Tibial artery (tissue), 4 donors: ENCODE results near the gene HERC3.

Experiments
- DNase-seq, 2 donors: peaks; one replicate each; pipeline ENCODE4 v3.0.0-alpha.2; 2019
- H3K27ac ChIP-seq, 2 donors: fragments of 200-600 bp; sonication (generic) in 1 of 2; 1 replicate in 1 of 2; 2 replicates in 1 of 2; pipeline ENCODE4 v1.5.1; 2018 to 2019; ENCODE audit warnings: mild to moderate bottlenecking in 1 of 2
- H3K27me3 ChIP-seq, 2 donors: fragments of 200-600 bp; sonication (generic) in 1 of 2; one replicate each; pipeline versions ENCODE4 v1.5.1 to v1.6.0; 2016 to 2019
- H3K36me3 ChIP-seq, 3 donors: fragments of 200-600 bp; sonication (generic) in 2 of 3; one replicate each; pipeline ENCODE4 v1.5.1; 2016 to 2019; ENCODE audit warnings: mild to moderate bottlenecking in 2 of 3
- H3K4me1 ChIP-seq, 4 donors: fragments of 200-600 bp; sonication (generic) in 2 of 4; 1 replicate in 3 of 4; 2 replicates in 1 of 4; pipeline ENCODE4 v1.5.1; 2016 to 2019
- H3K4me3 ChIP-seq, 2 donors: fragments of 200-600 bp; sonication (generic) in 1 of 2; 1 replicate in 1 of 2; 2 replicates in 1 of 2; pipeline ENCODE4 v1.5.1; 2018 to 2019; ENCODE audit warnings: mild to moderate bottlenecking in 2 of 2
- H3K9me3 ChIP-seq, 3 donors: fragments of 200-600 bp; sonication (generic) in 1 of 3; one replicate each; pipeline ENCODE4 v1.5.1; 2016 to 2019
- CTCF ChIP-seq, 2 experiments: fragments of 200-600 bp in 1 of 2; fragments of 450-650 bp in 1 of 2; IDR thresholded peaks; one replicate each; pipeline ENCODE4 v1.5.1; 2017 to 2019; ENCODE audit warnings: antibody characterized with exemption in 2 of 2, mild to moderate bottlenecking in 1 of 2, moderate library complexity in 1 of 2
- intact Hi-C: fragments of 100-400 bp; cut with DNase I; formaldehyde crosslinking; loops from one replicate; pipeline ENCODE4 v1.15.0; 2023; ENCODE audit warnings: low total_unique reads

Gene HERC3

GRCh38 chr4:88696630-88697029, 104.3 kb downstream of the HERC3 start:
- no peaks in the 10 kb centered on the region for H3K9me3 ChIP-seq
- peak overlapping the region; percentile 83 to 85 for H3K27ac ChIP-seq
- no peaks in the 10 kb centered on the region for H3K27me3 ChIP-seq
- intact Hi-C loops = no loop called here
- peaks cover 0 to 16% (median under 1%) of the 10 kb centered on the region in 3 donors for H3K36me3 ChIP-seq
- peak overlapping the region; percentile 69 to 73 for H3K4me3 ChIP-seq
- no peak for TF ChIP-seq CTCF (IDR thresholded peaks at IDR 0.05)
- no peaks in the 10 kb centered on the region for H3K4me1 ChIP-seq
- DNase-seq = no peak

GRCh38 chr4:88697141-88697540, 104.9 kb downstream of the HERC3 start:
- H3K36me3 ChIP-seq = peaks cover 0 to 17% (median 5%) of the 10 kb centered on the region in 3 donors
- peak overlapping the region; percentile 69 to 73 for H3K4me3 ChIP-seq
- H3K27me3 ChIP-seq = no peaks in the 10 kb centered on the region
- no peaks in the 10 kb centered on the region for H3K4me1 ChIP-seq
- no peaks in the 10 kb centered on the region for H3K9me3 ChIP-seq
- no peak for TF ChIP-seq CTCF (IDR thresholded peaks at IDR 0.05)
- no peak for DNase-seq
- intact Hi-C loops = no loop called here
- peak overlapping the region; percentile 83 to 85 for H3K27ac ChIP-seq

GRCh38 chr4:88697588-88698329, 105.5 kb downstream of the HERC3 start, which contains the start of gene NAP1L5:
NAP1L5 (minus strand) TSS chr4:88697829; CDS start chr4:88697754, 75 bp downstream.
- Histone ChIP-seq H3K4me1 (no peaks in the 10 kb centered on the region), H3K27ac (peak within 1 kb of the TSS; percentile 83 to 85), H3K9me3 (no peaks in the 10 kb centered on the region), H3K36me3 (peaks cover 0 to 23% (median 5%) of the 10 kb centered on the region in 3 donors), H3K4me3 (peak within 1 kb of the TSS; percentile 69 to 73), H3K27me3 (no peaks in the 10 kb centered on the region)
- intact Hi-C loops = no loop called here
- no peak for TF ChIP-seq CTCF (IDR thresholded peaks at IDR 0.05)
- peak; percentile 49 to 88 for DNase-seq

- intact Hi-C loops = no loop called here
- Histone ChIP-seq H3K9me3 (no peaks in the 10 kb centered on the region), H3K36me3 (peaks cover 0 to 28% (median 5%) of the 10 kb centered on the region in 3 donors), H3K27me3 (no peaks in the 10 kb centered on the region), H3K4me1 (no peaks in the 10 kb centered on the region), H3K27ac (peak overlapping the region; percentile 83 to 85), H3K4me3 (no peak overlapping the region)
- no peak for DNase-seq
- no peak for TF ChIP-seq CTCF (IDR thresholded peaks at IDR 0.05)
Measured at GRCh38 chr4:88698519-88698918, 106.2 kb downstream of the HERC3 start.

GRCh38 chr4:88702782-88703181, 110.5 kb downstream of the HERC3 start:
- H3K4me1 ChIP-seq = peaks cover 0 to 23% (median 21%) of the 10 kb centered on the region in 4 donors
- DNase-seq = no peak
- H3K9me3 ChIP-seq = no peaks in the 10 kb centered on the region
- no peak for TF ChIP-seq CTCF (IDR thresholded peaks at IDR 0.05)
- H3K27ac ChIP-seq = no peak overlapping the region
- peaks cover 9 to 46% (median 15%) of the 10 kb centered on the region in 3 donors for H3K36me3 ChIP-seq
- no peaks in the 10 kb centered on the region for H3K27me3 ChIP-seq
- no peak overlapping the region for H3K4me3 ChIP-seq
- intact Hi-C loops = loop anchor here (10.0 kb wide), 2 partner anchors 112 to 402 kb away; no protein-coding TSS in a partner anchor
